GM10248 (cell line): Measurements from ENCODE around the gene WDR49.

ENCODE experiments used
- CTCF ChIA-PET: fragments of 300-600 bp; sonication (Branson Sonifier 250); formaldehyde crosslinking; extraction: SDS; loops from one replicate; lab custom pipeline; 2021; ENCODE audit warnings: antibody characterized with exemption; lab: Yijun Ruan, JAX
- POLR2A ChIA-PET: fragments of 350-650 bp; sonication (Branson Sonifier 250); formaldehyde crosslinking; extraction: SDS; loops from one replicate; lab custom pipeline; 2020; ENCODE audit warnings: antibody characterized with exemption; lab: Yijun Ruan, JAX
- DNase-seq: peaks from one replicate; pipeline ENCODE4 v3.0.0; 2012; ENCODE audit errors: extremely low spot score
- TF ChIP-seq, protein P1 (sequence below): IDR thresholded peaks from 2 replicates; pipeline ENCODE4 v1.5.1; 2012; ENCODE audit warnings: mild to moderate bottlenecking, low read depth; ENCODE audit errors: extremely low read depth, missing control alignments, control extremely low read depth

Gene WDR49

DNA sequence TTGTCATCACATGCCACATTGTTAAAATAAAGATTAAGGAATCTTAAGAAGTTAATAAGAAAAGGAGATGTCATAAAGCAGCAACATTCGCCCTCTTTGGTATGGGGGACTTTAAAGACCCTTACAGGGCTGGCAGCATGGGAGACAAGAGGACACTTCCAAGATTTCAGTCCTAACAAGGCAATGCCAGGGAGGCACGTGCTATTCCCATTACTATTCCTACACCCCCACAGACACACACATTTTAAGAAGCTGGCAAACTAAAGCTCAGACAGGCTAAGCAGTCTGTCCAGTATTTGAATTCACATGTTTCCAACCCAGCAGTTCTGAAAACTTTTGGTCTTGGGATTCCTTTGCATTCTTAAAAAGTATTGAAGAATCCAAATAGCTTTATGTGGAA, 80.8 kb downstream of the WDR49 start:
- TF ChIP-seq, protein P1, sequence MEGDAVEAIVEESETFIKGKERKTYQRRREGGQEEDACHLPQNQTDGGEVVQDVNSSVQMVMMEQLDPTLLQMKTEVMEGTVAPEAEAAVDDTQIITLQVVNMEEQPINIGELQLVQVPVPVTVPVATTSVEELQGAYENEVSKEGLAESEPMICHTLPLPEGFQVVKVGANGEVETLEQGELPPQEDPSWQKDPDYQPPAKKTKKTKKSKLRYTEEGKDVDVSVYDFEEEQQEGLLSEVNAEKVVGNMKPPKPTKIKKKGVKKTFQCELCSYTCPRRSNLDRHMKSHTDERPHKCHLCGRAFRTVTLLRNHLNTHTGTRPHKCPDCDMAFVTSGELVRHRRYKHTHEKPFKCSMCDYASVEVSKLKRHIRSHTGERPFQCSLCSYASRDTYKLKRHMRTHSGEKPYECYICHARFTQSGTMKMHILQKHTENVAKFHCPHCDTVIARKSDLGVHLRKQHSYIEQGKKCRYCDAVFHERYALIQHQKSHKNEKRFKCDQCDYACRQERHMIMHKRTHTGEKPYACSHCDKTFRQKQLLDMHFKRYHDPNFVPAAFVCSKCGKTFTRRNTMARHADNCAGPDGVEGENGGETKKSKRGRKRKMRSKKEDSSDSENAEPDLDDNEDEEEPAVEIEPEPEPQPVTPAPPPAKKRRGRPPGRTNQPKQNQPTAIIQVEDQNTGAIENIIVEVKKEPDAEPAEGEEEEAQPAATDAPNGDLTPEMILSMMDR, result no peak
- DNase-seq, result no peak
- POLR2A ChIA-PET, result no interaction called here
- CTCF ChIA-PET, result no interaction called here

DNA sequence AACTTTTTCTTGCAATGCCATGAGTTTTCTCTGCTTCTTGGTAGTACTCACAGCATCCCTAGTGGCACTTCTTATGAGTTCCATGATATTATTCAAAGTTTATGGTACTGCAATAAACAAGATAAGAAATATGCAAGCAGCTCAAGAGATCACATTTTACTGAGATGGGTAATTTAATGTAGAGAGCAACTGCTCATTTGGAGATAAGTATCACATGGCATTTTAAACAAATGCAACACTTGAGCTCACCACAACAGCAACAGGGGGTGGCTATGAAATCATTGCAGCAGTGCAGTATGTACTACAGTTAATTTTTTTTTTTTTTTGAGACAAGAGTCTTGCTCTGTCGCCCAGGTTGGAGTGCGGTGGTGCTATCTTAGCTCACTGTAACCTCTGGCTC, 85.1 kb downstream of the WDR49 start:
- CTCF ChIA-PET, result interaction anchor here (1.3 kb wide), 1 partner anchor 8 kb away, joined by 3 read pairs; no protein-coding TSS in a partner anchor

DNA sequence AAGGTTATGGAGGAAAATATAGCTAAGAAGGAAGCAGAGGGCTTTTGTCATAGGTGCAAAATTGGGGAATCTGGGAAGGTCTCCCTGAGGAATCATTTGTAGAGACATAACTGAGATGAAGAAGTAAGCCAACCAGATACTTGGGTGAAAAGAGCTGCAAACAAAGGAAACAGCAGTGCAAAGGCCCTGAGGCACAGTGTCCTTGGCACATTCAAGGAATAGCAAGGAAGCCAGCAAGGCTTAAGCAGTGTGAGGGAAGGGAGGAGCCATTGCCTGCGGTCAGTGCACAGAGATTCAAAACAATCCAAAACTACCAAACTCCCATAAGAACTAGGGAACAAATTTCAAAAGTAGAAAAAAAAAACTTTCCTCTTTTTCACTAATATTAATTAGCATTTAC, 88.3 kb downstream of the WDR49 start:
- TF ChIP-seq, protein P1, result no peak
- ChIA-PET CTCF (no interaction called here), POLR2A (no interaction called here)
- DNase-seq, result no peak

More for the DNA sequence above, 85.1 kb downstream of the WDR49 start:
- DNase-seq, result no peak
- POLR2A ChIA-PET, result no interaction called here
- TF ChIP-seq, protein P1, result no peak

- TF ChIP-seq, protein P1, result no peak
- CTCF ChIA-PET, result no interaction called here
- POLR2A ChIA-PET, result no interaction called here
- DNase-seq, result no peak
Measured at GRCh38 chr3:167564612-167565011, 89.1 kb downstream of the WDR49 start.

- TF ChIP-seq, protein P1, result no peak
- ChIA-PET CTCF (interaction anchor here (1.0 to 1.2 kb wide), 3 partner anchors 8 to 23 kb away, joined by 3 read pairs; no protein-coding TSS in a partner anchor), POLR2A (no interaction called here)
- DNase-seq, result no peak
Measured at GRCh38 chr3:167559924-167560323, 93.8 kb downstream of the WDR49 start.

- DNase-seq, result no peak
- ChIA-PET POLR2A (no interaction called here), CTCF (interaction anchor here (1.2 kb wide), 1 partner anchor 22 kb away, joined by 3 read pairs; no protein-coding TSS in a partner anchor)
- TF ChIP-seq, protein P1, result no peak
Measured at GRCh38 chr3:167554898-167555297, 98.8 kb downstream of the WDR49 start.
